IMR-90 (cell line): ENCODE measurements around the gene EIF4G2.

Source experiments
- MXI1 ChIP-seq: IDR thresholded peaks from 2 replicates; pipeline ENCODE4 v1.6.1; 2012; ENCODE audit warnings: low read depth, mild to moderate bottlenecking, low read length, moderate library complexity, borderline replicate concordance
- TF ChIP-seq, protein P1 (sequence below): conservative IDR thresholded peaks from 2 replicates; pipeline ENCODE4 v1.5.1; 2012; ENCODE audit warnings: mild to moderate bottlenecking, low read depth, low read length, improper control_type of control experiment

DNA sequence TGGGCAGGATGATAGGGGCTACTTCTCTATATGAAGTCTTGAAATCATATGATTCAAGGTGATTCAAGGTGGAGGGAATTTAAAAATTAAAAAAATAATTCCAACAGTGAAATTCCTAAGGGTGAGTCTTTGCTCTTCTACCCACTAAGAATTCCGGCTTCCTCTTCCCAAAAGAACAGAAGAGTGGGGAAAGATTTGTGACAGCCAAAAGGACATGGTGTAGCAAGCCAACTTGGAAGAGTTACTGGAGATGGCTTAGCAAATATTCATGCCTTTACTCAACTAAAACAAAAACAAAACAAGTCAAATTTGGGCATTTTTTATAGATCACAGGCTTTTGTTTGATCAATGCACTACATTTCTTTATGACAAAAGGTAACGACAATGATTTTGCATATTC, 36.9 kb upstream of the EIF4G2 start:
- TF ChIP-seq, protein P1, sequence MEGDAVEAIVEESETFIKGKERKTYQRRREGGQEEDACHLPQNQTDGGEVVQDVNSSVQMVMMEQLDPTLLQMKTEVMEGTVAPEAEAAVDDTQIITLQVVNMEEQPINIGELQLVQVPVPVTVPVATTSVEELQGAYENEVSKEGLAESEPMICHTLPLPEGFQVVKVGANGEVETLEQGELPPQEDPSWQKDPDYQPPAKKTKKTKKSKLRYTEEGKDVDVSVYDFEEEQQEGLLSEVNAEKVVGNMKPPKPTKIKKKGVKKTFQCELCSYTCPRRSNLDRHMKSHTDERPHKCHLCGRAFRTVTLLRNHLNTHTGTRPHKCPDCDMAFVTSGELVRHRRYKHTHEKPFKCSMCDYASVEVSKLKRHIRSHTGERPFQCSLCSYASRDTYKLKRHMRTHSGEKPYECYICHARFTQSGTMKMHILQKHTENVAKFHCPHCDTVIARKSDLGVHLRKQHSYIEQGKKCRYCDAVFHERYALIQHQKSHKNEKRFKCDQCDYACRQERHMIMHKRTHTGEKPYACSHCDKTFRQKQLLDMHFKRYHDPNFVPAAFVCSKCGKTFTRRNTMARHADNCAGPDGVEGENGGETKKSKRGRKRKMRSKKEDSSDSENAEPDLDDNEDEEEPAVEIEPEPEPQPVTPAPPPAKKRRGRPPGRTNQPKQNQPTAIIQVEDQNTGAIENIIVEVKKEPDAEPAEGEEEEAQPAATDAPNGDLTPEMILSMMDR, result no peak
- no peak for TF ChIP-seq MXI1
